Raji (cell line): Measurements from ENCODE around the gene PPIA.

Source experiments
- POLR2A ChIP-seq: IDR thresholded peaks from 2 replicates; pipeline ENCODE4 v1.6.1; 2011; ENCODE audit warnings: low read depth, low read length, control low read depth; ENCODE audit not compliant: insufficient read depth

The PPIA gene

DNA sequence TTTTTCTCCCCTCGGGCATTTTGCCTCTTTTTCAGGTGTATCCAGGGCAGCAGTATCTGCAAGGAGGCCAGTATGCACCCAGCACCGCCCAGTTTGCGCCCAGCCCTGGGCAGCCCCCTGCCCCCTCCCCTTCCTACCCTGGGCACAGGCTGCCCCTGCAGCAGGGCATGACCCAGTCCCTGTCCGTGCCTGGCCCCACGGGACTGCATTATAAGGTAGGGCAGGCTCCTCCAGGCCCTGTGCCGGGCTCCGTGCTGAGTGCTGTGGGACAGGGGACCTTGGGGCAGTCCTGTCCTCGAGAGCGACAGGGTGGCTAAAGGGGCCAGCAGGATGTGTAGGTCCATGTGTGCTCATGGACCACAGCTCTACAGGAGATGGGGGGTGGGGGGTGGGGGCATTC, 37.2 kb upstream of the PPIA start:
- TF ChIP-seq POLR2A, result no peak

DNA sequence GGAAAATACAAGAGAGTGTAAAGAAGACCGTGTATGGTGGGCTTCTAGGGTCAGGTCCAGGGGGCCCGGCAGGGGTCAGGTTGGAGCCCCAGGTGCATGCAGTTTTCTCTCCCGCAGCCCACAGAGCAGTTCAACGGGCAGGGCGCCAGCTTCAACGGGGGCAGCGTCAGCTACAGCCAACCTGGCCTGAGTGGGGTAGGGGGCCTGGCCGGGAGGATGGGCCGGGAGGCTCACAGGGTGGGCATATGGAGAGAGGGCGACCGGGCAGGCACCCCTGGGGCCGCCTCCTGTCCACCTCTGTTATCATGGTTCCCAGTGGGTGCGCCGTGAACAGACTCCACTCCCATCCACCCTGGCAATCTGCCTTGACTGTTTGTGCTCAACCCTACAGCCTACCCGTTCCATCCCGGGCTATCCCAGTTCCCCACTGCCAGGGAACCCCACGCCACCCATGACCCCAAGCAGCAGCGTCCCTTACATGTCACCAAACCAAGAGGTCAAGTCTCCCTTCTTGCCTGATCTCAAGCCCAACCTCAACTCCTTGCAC, 36.4 kb upstream of the PPIA start:
- TF ChIP-seq POLR2A, result no peak

DNA sequence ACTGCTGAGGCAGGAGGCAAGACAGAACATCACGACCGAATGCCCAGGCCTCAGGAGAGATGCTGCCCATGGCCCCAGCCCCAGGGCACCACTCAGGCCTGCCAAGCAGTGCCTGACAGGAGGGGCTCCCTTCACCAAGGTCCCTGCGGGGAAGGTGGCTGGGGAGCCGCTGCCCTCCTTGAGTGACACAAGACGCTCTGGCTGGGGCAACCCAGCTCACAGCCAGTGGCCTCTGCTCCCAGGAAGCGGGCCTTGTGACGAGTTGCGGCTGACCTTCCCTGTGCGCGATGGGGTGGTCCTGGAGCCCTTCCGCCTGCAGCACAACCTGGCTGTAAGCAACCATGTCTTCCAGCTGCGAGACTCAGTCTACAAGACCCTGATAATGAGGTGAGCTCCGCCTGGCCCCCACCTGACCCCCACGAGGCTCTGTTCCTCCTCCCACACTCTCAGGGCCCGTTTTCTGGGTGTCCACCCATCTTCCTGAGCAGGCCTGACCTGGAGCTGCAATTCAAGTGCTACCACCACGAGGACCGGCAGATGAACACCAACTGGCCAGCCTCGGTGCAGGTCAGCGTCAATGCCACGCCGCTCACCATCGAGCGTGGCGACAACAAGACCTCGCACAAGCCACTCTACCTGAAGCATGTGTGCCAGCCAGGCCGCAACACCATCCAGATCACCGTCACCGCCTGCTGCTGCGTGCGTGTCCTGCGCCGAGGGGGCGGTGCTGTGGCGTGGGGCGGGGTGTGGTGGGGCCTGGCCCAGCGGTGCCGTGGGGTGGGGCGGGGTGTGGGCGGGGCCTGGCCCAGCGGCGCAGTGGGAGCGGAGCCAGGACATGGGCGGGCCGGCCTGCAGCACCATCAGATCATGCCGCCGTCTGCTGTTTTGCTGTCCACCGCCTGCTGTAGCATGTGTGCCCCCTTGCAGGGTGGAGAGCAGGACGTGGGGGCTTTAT, 35.0 kb upstream of the PPIA start:
- no peak for TF ChIP-seq POLR2A

DNA sequence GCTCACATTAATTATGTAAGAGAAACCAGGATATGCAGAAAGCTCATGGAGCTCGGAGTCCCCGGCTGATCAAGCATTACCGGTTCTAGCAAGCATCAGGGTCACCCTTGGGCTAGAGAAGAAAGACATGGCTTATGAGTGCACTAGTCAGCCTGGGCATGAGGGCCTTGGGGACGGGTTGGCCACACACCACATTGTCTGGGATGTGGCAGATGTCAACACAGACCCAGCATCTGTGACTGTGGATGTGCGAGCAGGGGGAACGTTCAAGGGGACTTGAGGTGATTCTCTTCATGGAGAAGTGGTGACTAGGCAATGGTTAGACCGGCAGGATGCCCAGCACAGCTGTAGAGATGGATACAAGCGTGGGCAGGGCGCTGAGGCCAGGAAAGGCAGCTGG, 34.2 kb upstream of the PPIA start:
- no peak for TF ChIP-seq POLR2A

DNA sequence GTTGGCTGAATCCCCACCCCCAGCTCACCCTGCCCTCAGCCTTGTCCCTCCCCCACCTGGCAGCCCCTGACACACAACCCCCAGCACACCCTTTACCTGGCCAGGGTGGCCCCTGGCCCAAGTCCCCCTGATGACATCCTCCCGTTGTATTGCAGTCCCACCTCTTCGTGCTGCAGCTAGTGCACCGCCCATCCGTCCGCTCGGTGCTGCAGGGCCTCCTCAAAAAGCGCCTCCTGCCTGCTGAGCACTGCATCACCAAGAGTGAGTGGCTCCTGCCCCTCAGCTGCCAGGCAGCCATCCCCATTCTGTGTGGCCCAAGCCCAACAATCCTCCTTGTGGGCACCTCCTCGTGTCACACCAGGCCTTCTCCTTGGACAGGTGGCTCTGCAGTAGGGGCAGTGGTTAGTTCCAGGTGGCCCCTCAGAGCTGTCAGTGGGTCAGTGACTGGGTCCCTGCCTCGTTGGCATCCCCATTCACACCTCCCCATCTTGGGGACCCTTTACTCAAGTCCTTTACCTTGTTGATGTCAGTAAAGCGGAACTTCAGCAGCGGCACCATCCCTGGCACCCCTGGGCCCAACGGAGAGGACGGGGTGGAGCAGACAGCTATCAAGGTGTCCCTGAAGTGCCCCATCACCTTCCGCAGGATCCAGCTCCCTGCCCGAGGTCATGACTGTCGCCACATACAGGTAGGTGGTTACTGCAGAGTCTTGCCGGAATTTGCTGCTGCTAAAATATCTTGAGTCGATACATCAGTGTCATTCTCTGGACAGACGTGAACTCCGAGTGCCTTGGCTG, 33.6 kb upstream of the PPIA start:
- no peak for TF ChIP-seq POLR2A

DNA sequence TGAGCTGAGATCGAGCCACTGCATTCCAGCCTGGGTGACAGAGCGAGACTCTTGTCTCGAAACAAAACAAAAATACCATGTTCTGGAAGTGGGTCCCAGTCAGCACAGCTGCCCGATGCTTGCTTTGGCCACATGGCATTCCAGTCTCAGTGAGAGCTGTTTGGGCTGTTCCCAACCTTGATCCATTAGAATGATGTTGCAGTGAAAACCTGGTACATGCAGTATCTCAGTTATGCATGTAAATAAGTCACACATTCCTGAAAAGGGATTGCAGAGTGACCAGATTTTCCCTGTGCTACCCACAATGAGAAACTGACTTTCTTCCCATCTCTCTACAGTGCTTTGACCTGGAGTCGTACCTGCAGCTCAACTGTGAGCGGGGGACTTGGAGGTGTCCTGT, 32.4 kb upstream of the PPIA start:
- TF ChIP-seq POLR2A, result no peak

DNA sequence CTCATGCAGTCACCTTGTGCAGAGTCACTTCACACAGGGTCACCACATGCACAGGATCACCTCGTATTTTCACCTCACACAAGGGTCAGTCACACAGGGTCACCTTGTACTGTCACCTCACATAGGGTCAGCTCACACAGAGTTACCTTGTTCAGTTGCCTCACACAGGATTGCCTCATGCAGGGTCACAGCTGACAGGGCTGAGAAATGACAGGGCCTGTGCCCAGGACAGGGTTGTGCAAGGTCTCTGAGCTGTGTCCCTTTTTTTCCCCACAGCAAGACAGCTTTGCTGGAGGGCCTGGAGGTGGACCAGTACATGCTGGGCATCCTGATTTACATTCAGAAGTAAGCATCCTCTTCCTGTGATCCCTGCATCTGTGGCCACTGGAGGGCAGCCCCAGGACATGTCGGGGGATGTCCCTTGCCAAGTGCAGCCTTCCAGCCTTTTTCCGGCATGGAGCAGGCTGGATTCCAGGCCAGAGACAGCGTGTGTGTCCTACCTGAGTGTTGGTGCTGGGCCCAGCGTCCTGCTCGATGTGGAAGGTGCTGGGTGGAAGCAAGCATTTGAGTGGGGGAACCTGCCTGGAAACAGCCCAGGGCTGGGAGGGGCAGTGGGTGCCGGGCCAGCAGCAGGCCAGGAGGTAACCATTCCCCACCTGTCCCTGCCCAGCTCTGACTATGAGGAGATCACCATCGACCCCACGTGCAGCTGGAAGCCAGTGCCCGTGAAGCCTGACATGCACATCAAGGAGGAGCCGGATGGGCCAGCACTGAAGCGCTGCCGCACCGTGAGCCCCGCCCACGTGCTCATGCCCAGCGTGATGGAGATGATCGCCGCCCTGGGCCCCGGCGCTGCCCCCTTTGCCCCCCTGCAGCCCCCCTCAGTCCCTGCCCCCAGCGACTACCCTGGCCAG, 31.6 kb upstream of the PPIA start:
- no peak for TF ChIP-seq POLR2A

DNA sequence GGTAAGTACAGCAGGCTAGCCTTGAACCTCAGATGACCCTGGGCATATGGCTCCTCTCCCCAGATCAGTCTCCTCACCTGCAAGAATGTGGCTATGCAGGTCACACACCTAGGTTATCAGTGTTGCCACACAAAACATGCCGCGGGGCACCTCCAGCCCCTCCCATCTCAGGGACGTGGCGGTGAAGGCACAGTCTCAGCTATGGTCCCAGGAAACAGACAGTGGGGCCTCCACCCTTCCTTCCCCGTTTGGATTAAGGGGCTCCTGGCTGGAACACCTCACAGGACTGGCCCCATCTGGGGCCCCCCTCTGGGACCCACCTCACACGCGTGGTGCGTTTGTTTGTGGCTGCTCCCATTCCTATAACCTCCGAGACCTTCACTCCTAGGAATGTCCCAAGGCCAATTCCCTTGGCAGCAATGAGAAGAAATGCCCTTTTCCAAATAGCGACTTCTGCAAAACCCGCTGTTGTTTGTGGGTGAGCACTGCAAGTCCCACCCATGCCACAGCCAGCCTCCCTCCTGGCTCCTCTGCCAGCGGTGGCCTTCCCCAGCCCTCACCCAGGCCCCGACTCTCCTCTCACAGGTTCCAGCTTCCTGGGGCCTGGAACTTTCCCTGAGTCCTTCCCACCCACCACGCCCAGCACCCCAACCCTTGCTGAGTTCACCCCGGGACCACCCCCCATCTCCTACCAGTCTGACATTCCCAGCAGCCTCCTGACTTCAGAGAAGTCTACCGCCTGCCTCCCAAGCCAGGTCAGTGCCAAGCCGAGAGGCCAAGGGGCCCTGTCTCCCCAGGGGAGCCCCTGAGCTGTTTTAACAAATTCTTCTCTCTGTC, 30.7 kb upstream of the PPIA start:
- TF ChIP-seq POLR2A, result no peak

DNA sequence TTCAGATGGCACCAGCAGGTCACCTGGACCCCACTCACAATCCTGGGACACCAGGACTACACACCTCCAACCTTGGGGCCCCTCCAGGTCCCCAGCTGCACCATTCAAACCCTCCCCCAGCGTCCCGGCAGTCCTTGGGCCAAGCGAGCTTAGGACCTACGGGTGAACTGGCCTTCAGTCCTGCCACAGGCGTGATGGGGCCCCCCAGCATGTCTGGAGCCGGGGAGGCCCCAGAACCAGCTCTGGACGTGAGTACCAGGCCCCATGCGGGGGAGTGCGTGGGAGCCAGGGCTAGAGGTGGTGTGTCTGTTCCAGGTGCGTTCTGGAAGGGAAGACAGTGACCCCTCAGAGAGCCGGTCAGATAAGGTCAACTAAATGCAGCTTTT, 30.1 kb upstream of the PPIA start:
- TF ChIP-seq POLR2A, result no peak

DNA sequence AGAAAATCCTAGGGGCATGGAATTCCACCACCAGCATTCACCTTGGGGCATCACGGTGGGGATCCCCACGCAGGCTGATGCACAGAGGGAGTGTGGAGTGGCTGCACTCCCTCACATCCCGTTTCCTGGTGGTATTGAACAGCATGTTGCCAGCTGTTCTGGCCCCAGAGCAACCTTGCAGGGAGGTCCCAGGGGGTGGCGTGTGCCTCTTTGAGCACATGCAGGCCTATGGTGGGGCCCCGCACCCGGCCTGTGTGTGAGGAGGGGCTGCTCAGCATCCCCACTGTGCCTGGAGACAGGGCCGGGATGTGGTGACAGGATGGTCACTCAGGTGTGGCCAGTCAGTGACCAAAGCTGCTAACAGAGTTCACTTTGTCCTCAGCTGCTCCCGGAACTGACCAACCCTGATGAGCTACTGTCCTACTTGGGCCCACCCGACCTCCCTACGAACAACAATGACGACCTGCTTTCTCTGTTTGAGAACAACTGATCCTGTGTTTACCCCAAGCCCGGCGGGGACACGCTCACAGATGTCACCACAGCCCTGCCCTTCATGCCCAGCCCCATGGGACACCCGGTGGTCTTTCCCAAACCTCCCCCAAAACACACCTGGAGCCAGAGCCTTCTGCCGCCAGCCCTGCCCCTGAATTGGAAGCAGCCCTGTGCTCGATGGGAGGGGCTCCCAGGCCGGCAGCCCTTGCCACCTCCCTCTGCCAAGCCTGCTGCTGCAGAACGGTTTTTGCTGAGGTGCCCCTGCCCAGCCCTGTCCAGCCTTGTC, 29.2 kb upstream of the PPIA start:
- TF ChIP-seq POLR2A, result no peak

DNA sequence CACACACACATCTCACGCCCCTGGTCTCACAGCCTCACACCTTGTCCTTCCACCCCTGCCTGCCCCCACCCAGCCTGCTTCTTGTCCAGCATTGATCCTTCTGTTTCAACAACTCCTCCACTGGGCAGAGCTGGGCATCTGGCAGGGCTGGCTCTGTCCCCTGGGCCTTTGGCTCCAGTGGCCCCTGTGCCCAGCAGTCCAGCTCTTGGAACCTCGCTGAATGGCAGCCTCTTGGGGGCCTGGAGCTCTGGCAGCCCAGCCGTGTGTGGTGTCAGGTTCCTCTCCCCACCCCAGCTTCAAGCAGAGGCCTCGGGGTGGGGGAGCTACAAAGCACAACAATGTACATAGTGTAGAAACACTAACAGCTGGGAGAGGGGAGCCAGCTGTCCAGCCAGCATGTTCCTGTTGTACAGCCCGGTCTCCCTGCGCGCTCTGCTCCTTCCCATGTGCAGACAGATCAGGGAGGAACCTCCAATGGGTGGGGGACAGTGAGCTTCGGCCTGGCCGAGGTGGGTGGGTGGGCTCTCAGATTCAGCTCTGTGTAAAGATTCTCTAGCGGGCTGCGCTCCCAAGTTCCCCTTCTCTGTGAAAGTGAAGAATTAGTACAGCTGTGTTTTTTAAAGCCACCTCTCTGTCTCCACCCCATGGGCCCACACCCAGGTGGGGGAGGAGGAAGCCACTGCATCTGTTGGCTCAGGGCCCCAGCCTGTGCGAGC, 28.4 kb upstream of the PPIA start:
- TF ChIP-seq POLR2A, result no peak

DNA sequence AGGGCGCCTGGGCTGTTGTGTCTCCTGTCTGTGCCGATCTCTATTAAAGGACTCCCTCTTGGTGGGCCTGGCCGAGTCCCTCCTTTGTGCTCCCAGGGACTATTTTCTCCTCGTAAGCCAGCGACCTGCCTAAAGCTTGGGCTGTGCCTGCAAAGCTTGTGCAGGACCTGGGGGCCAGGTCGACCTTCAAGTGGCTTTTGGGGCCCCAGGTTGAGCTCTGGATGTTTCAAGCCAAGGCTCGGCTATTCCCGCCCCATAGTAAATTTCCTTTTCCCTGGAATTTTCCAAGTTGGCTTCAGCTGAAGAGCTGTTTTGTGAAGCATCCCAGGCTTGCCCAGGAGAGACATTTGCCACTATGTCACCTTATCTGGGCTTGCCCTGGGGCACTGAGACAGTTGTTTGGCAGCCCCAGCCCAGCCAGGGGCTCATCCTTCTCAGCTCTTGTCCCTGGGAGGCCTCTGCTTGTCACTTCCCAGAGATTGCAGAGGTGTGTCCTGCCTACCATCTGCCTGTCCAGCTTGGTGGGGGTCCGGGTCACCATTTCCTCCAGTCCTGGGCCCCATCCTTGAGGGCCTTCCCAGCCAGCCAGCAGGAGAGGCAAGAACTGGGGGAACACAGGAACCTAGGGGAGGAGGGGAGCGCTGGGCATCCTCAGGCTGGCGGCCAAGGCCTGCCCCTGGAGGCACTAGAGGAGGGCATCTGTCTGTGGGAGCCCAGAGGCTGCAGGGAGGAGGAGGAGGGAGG, 27.7 kb upstream of the PPIA start:
- no peak for TF ChIP-seq POLR2A
